Osteocyte (in vitro differentiated cells): Measurements from ENCODE around the gene DHX38. TPM values are rescaled to one million over a fixed set of nuclear protein-coding genes. Genes with fewer than 3 reads are reported as not detected.
"Not testable (repeated sequence)": the region's sequence is repeated elsewhere in the genome, so short reads cannot be mapped to it uniquely, and the experiment has no call there.

Source experiments
- DNase-seq: peaks from one replicate; pipeline ENCODE4 v3.0.0; 2021; ENCODE audit warnings: mixed read lengths; ENCODE audit not compliant: unreplicated experiment; ENCODE audit errors: extremely low spot score
- H3K27ac Mint-ChIP-seq: one replicate; pipeline ENCODE4 v1.8.0; 2021; ENCODE audit warnings: mild to moderate bottlenecking, mixed read lengths; ENCODE audit not compliant: unreplicated experiment
- H3K27me3 Mint-ChIP-seq: one replicate; pipeline ENCODE4 v1.8.0; 2021; ENCODE audit warnings: mixed read lengths; ENCODE audit not compliant: unreplicated experiment
- H3K36me3 Mint-ChIP-seq: one replicate; pipeline ENCODE4 v1.8.0; 2021; ENCODE audit warnings: mixed read lengths; ENCODE audit not compliant: unreplicated experiment
- H3K4me1 Mint-ChIP-seq: one replicate; pipeline ENCODE4 v1.8.0; 2021; ENCODE audit warnings: mixed read lengths; ENCODE audit not compliant: unreplicated experiment
- H3K4me3 Mint-ChIP-seq: one replicate; pipeline ENCODE4 v1.8.0; 2021; ENCODE audit warnings: mild to moderate bottlenecking, moderate library complexity, mixed read lengths; ENCODE audit not compliant: unreplicated experiment
- H3K9me3 Mint-ChIP-seq: one replicate; pipeline ENCODE4 v1.8.0; 2021; ENCODE audit warnings: mixed read lengths; ENCODE audit not compliant: unreplicated experiment
- CTCF ChIP-seq: fragments of 200-600 bp; sonication (generic); IDR thresholded peaks from 2 replicates; pipeline ENCODE4 v1.5.0; 2021; ENCODE audit warnings: antibody characterized with exemption, mild to moderate bottlenecking, moderate library complexity
- total RNA-seq: library from RNA; stranded (reverse); gene quantifications from 2 replicates; pipeline ENCODE4 v1.2.1, GENCODE V29; 2021

DHX38 gene
- total RNA-seq, 1 donor from 2014 or later: 59.3 TPM

- Mint-ChIP-seq H3K36me3 (no peaks in the 10 kb centered on the region), H3K4me3 (no peak overlapping the region), H3K27me3 (no peaks in the 10 kb centered on the region), H3K27ac (no peak overlapping the region), H3K4me1 (no peaks in the 10 kb centered on the region), H3K9me3 (no peaks in the 10 kb centered on the region)
- DNase-seq: no peak
- TF ChIP-seq CTCF: no peak
These were observed 20.9 kb upstream of the DHX38 start for GRCh38 chr16:72072514-72073342.

- H3K4me3 Mint-ChIP-seq: no peak overlapping the region
These were observed 20.0 kb upstream of the DHX38 start for GRCh38 chr16:72073560-72074230.

GRCh38 chr16:72075067-72075466, 18.6 kb upstream of the DHX38 start:
- H3K27ac Mint-ChIP-seq, DNase-seq, H3K4me3 Mint-ChIP-seq, H3K9me3 Mint-ChIP-seq, H3K4me1 Mint-ChIP-seq, H3K27me3 Mint-ChIP-seq, H3K36me3 Mint-ChIP-seq: not testable (repeated sequence)

More at GRCh38 chr16:72073560-72074230, 20.0 kb upstream of the DHX38 start:
- Mint-ChIP-seq H3K36me3 (peaks cover 7% of the 10 kb centered on the region), H3K9me3 (no peaks in the 10 kb centered on the region), H3K4me1 (no peaks in the 10 kb centered on the region), H3K27me3 (no peaks in the 10 kb centered on the region), H3K27ac (no peak overlapping the region)
- TF ChIP-seq CTCF: no peak
- DNase-seq: no peak

- not testable (repeated sequence) for H3K4me3 Mint-ChIP-seq, H3K36me3 Mint-ChIP-seq, H3K9me3 Mint-ChIP-seq, DNase-seq, H3K27ac Mint-ChIP-seq, H3K4me1 Mint-ChIP-seq, H3K27me3 Mint-ChIP-seq
These were observed 16.5 kb upstream of the DHX38 start for GRCh38 chr16:72076991-72077706.

- Mint-ChIP-seq H3K36me3 (peaks cover 39% of the 10 kb centered on the region), H3K4me3 (no peak overlapping the region), H3K4me1 (no peaks in the 10 kb centered on the region), H3K27me3 (no peaks in the 10 kb centered on the region), H3K27ac (no peak overlapping the region), H3K9me3 (peaks cover 4% of the 10 kb centered on the region)
- TF ChIP-seq CTCF: no peak
- no peak for DNase-seq
These were observed 9.8 kb upstream of the DHX38 start for GRCh38 chr16:72083778-72084404.
